Measurements from ENCODE around the gene RNF212.

GRCh38 chr4:1091561-1091995 is 21.8 kb downstream of the RNF212 start:
- TF ChIP-seq EZH2phosphoT487 (IDR thresholded peaks at IDR 0.05; ENCODE audit: low read depth) (no peak), CTCF (IDR thresholded peaks at IDR 0.05; ENCODE audit: low read depth, low read length) (no peak)

Measured in OCI-LY3 (cell line).